Vagina (tissue), 2 donors: ENCODE data around the gene RPF1. TPM values are rescaled to one million over a fixed set of nuclear protein-coding genes. Genes with fewer than 3 reads are reported as not detected.

ENCODE experiments used
- DNase-seq, 2 donors: peaks; one replicate each; pipeline ENCODE4 v3.0.0-alpha.2; 2017; ENCODE audit errors: extremely low spot score in 2 of 2
- H3K27ac ChIP-seq: fragments of 200-600 bp; sonication (generic); one replicate; pipeline ENCODE4 v1.5.1; 2019
- H3K27me3 ChIP-seq: fragments of 200-600 bp; sonication (generic); one replicate; pipeline ENCODE4 v1.5.1; 2019
- H3K36me3 ChIP-seq, 2 donors: fragments of 200-600 bp; sonication (generic); one replicate each; pipeline ENCODE4 v1.5.1; 2017 to 2019
- H3K4me1 ChIP-seq: fragments of 200-600 bp; sonication (generic); one replicate; pipeline ENCODE4 v1.5.1; 2019
- H3K4me3 ChIP-seq, 2 donors: fragments of 200-600 bp; sonication (generic); 1 replicate in 1 of 2; 2 replicates in 1 of 2; pipeline ENCODE4 v1.5.1; 2016 to 2019
- H3K9me3 ChIP-seq: fragments of 200-600 bp; sonication (generic); one replicate; pipeline ENCODE4 v1.5.1; 2019
- CTCF ChIP-seq, 3 experiments: fragments of 450-650 bp in 2 of 3; fragments of 200-600 bp in 1 of 3; sonication (generic) in 1 of 3; IDR thresholded peaks; one replicate each; pipeline ENCODE4 v1.5.1; 2017 to 2019; ENCODE audit warnings: antibody characterized with exemption in 3 of 3, mild to moderate bottlenecking in 2 of 3, moderate library complexity in 2 of 3
- POLR2A ChIP-seq, 2 donors: fragments of 450-650 bp; IDR thresholded peaks; one replicate each; pipeline ENCODE4 v1.6.1; 2017; ENCODE audit warnings: antibody characterized with exemption in 2 of 2, mild to moderate bottlenecking in 2 of 2, moderate library complexity in 2 of 2
- POLR2AphosphoS5 ChIP-seq, 2 donors: sonication (generic); formaldehyde crosslinking; IDR thresholded peaks; one replicate each; pipeline ENCODE4 v1.9.0; 2017; ENCODE audit warnings: antibody characterized with exemption in 2 of 2, mild to moderate bottlenecking in 2 of 2, low read depth in 1 of 2; ENCODE audit not compliant: insufficient read depth in 1 of 2
- intact Hi-C: fragments of 100-400 bp; cut with DNase I; formaldehyde crosslinking; loops from one replicate; pipeline ENCODE4 v1.15.1; 2023
- total RNA-seq: library from RNA; depleted of rRNA; stranded (reverse); fragments of >200 nt; gene quantifications from one replicate; pipeline ENCODE4 v1.2.3, GENCODE V29; 2016

Gene RPF1
- total RNA-seq, 1 donor from 2014 or later: 23.8 TPM

GRCh38 chr1:84450910-84451309, 28.2 kb upstream of the RPF1 start:
- no peaks in the 10 kb centered on the region for H3K4me1 ChIP-seq
- no peak for DNase-seq
- no peak overlapping the region for H3K4me3 ChIP-seq
- H3K27ac ChIP-seq: no peak overlapping the region
- H3K9me3 ChIP-seq: no peaks in the 10 kb centered on the region
- no peaks in the 10 kb centered on the region for H3K27me3 ChIP-seq
- intact Hi-C loops: no loop called here
- H3K36me3 ChIP-seq: no peaks in the 10 kb centered on the region
- TF ChIP-seq POLR2AphosphoS5 (IDR thresholded peaks at IDR 0.05; ENCODE audit: insufficient read depth in 1 of 2, low read depth in 1 of 2) (no peak), POLR2A (IDR thresholded peaks at IDR 0.05) (no peak), CTCF (IDR thresholded peaks at IDR 0.05) (no peak)

- Histone ChIP-seq H3K27me3 (no peaks in the 10 kb centered on the region), H3K36me3 (no peaks in the 10 kb centered on the region), H3K4me1 (no peaks in the 10 kb centered on the region), H3K27ac (no peak overlapping the region), H3K4me3 (no peak overlapping the region), H3K9me3 (no peaks in the 10 kb centered on the region)
- TF ChIP-seq POLR2A (IDR thresholded peaks at IDR 0.05) (no peak), POLR2AphosphoS5 (IDR thresholded peaks at IDR 0.05; ENCODE audit: insufficient read depth in 1 of 2, low read depth in 1 of 2) (no peak), CTCF (IDR thresholded peaks at IDR 0.05) (no peak)
- DNase-seq: no peak
- intact Hi-C loops: no loop called here
Observed at GRCh38 chr1:84452436-84452835, 26.6 kb upstream of the RPF1 start.

- no peak overlapping the region for H3K27ac ChIP-seq
Observed at GRCh38 chr1:84462118-84462517, 16.9 kb upstream of the RPF1 start.

GRCh38 chr1:84467298-84467697, 11.8 kb upstream of the RPF1 start:
- Histone ChIP-seq H3K4me3 (no peak overlapping the region), H3K4me1 (no peaks in the 10 kb centered on the region), H3K27me3 (no peaks in the 10 kb centered on the region), H3K36me3 (no peaks in the 10 kb centered on the region), H3K27ac (no peak overlapping the region), H3K9me3 (no peaks in the 10 kb centered on the region)
- DNase-seq: no peak
- intact Hi-C loops: no loop called here
- TF ChIP-seq CTCF (IDR thresholded peaks at IDR 0.05): no peak
- no peak for TF ChIP-seq POLR2A (IDR thresholded peaks at IDR 0.05)
- TF ChIP-seq POLR2AphosphoS5 (IDR thresholded peaks at IDR 0.05; ENCODE audit: insufficient read depth in 1 of 2, low read depth in 1 of 2): no peak

More at GRCh38 chr1:84462118-84462517, 16.9 kb upstream of the RPF1 start:
- intact Hi-C loops: no loop called here
- H3K36me3 ChIP-seq: no peaks in the 10 kb centered on the region
- H3K4me3 ChIP-seq: no peak overlapping the region
- H3K9me3 ChIP-seq: no peaks in the 10 kb centered on the region
- TF ChIP-seq POLR2A (IDR thresholded peaks at IDR 0.05) (no peak), CTCF (IDR thresholded peaks at IDR 0.05) (no peak)
- no peaks in the 10 kb centered on the region for H3K4me1 ChIP-seq
- H3K27me3 ChIP-seq: no peaks in the 10 kb centered on the region
- no peak for DNase-seq

GRCh38 chr1:84476225-84476624, 2.8 kb upstream of the RPF1 start:
- H3K27ac ChIP-seq: no peak overlapping the region
- H3K27me3 ChIP-seq: no peaks in the 10 kb centered on the region
- no peak overlapping the region for H3K4me3 ChIP-seq
- intact Hi-C loops: no loop called here
- peaks cover 14% of the 10 kb centered on the region for H3K4me1 ChIP-seq
- DNase-seq: no peak
- H3K36me3 ChIP-seq: no peaks in the 10 kb centered on the region
- no peaks in the 10 kb centered on the region for H3K9me3 ChIP-seq
- TF ChIP-seq CTCF (IDR thresholded peaks at IDR 0.05): no peak
- TF ChIP-seq POLR2AphosphoS5 (IDR thresholded peaks at IDR 0.05; ENCODE audit: insufficient read depth in 1 of 2, low read depth in 1 of 2): no peak
- TF ChIP-seq POLR2A (IDR thresholded peaks at IDR 0.05): no peak
